ENCODE results near the gene QRICH2. TPM values are rescaled to one million over a fixed set of nuclear protein-coding genes. Genes with fewer than 3 reads are reported as not detected.
"Not testable (repeated sequence)": the region's sequence is repeated elsewhere in the genome, so short reads cannot be mapped to it uniquely, and the experiment has no call there.

Gene QRICH2
- total RNA-seq, 4 donors from 2014 or later = 0.59 to 2.4 (median 1.1) TPM

- TF ChIP-seq CTCF (IDR thresholded peaks at IDR 0.05 in 4 of 5, conservative IDR thresholded peaks at IDR 0.05 in 1 of 5) (no peak), POLR2A (IDR thresholded peaks at IDR 0.05) (no peak)
- ATAC-seq = no peak
- no peaks in the 10 kb centered on the region for H3K27me3 ChIP-seq
- no peaks in the 10 kb centered on the region for H3K4me1 ChIP-seq
- H3K36me3 ChIP-seq = peaks cover 0 to 36% of the 10 kb centered on the region in 2 donors
- in situ Hi-C loops (cut with MboI; ENCODE audit: low sequenced_read_pairs in 4 of 4) = no loop called here
- DNase-seq = no peak
- intact Hi-C loops (cut with DNase I; ENCODE audit: low total_unique reads) = no loop called here
- H3K9me3 ChIP-seq = no peaks in the 10 kb centered on the region
- no peak overlapping the region for H3K27ac ChIP-seq
- H3K4me3 ChIP-seq = no peak overlapping the region
Measured at GRCh38 chr17:76312735-76313134, 4.7 kb upstream of the QRICH2 start.

- no peak overlapping the region for H3K27ac ChIP-seq
- H3K27me3 ChIP-seq = no peaks in the 10 kb centered on the region
- H3K4me1 ChIP-seq = no peaks in the 10 kb centered on the region
- H3K9me3 ChIP-seq = no peaks in the 10 kb centered on the region
- in situ Hi-C loops (cut with MboI; ENCODE audit: low sequenced_read_pairs in 4 of 4) (no loop called here), intact Hi-C loops (cut with DNase I; ENCODE audit: low total_unique reads) (loop anchor here (5.0 kb wide), 1 partner anchor 78 kb away; no protein-coding TSS in a partner anchor)
- no peak overlapping the region for H3K4me3 ChIP-seq
- DNase-seq (no peak), ATAC-seq (no peak)
- peaks cover 0 to 33% of the 10 kb centered on the region in 2 donors for H3K36me3 ChIP-seq
- no peak for TF ChIP-seq CTCF (IDR thresholded peaks at IDR 0.05 in 4 of 5, conservative IDR thresholded peaks at IDR 0.05 in 1 of 5)
- no peak for TF ChIP-seq POLR2A (IDR thresholded peaks at IDR 0.05)
Measured at GRCh38 chr17:76309461-76309860, 1.4 kb upstream of the QRICH2 start.

GRCh38 chr17:76307299-76307965, 644 bp downstream of the QRICH2 start:
- no peak overlapping the region for H3K27ac ChIP-seq
- no peaks in the 10 kb centered on the region for H3K27me3 ChIP-seq
- no peaks in the 10 kb centered on the region for H3K9me3 ChIP-seq
- H3K4me1 ChIP-seq = no peaks in the 10 kb centered on the region
- TF ChIP-seq CTCF (IDR thresholded peaks at IDR 0.05 in 4 of 5, conservative IDR thresholded peaks at IDR 0.05 in 1 of 5) (no peak), POLR2A (IDR thresholded peaks at IDR 0.05) (no peak)
- no peak for ATAC-seq
- H3K4me3 ChIP-seq = no peak overlapping the region
- intact Hi-C loops (cut with DNase I; ENCODE audit: low total_unique reads) = loop anchor here (5.0 kb wide), 1 partner anchor 80 kb away; no protein-coding TSS in a partner anchor
- in situ Hi-C loops (cut with MboI; ENCODE audit: low sequenced_read_pairs in 4 of 4) = no loop called here
- DNase-seq = no peak
- H3K36me3 ChIP-seq = peaks cover 0 to 21% of the 10 kb centered on the region in 2 donors

GRCh38 chr17:76305135-76305454, 3.0 kb downstream of the QRICH2 start:
- H3K9me3 ChIP-seq; H3K4me1 ChIP-seq; H3K27ac ChIP-seq; H3K4me3 ChIP-seq; DNase-seq; H3K27me3 ChIP-seq; H3K36me3 ChIP-seq; in situ Hi-C loops (cut with MboI; ENCODE audit: low sequenced_read_pairs in 4 of 4); ATAC-seq: not testable (repeated sequence)
- intact Hi-C loops (cut with DNase I; ENCODE audit: low total_unique reads) = loop anchor here (5.0 kb wide), 1 partner anchor 82 kb away; no protein-coding TSS in a partner anchor

GRCh38 chr17:76304226-76305134, 3.6 kb downstream of the QRICH2 start:
- no peak overlapping the region for H3K4me3 ChIP-seq
- in situ Hi-C loops (cut with MboI; ENCODE audit: low sequenced_read_pairs in 4 of 4) (loop anchor here (5.0 kb wide), 2 partner anchors 93 to 98 kb away; no protein-coding TSS in a partner anchor), intact Hi-C loops (cut with DNase I; ENCODE audit: low total_unique reads) (loop anchor here (5.0 kb wide), 2 partner anchors 83 to 203 kb away; no protein-coding TSS in a partner anchor)
- no peaks in the 10 kb centered on the region for H3K4me1 ChIP-seq
- H3K27me3 ChIP-seq = no peaks in the 10 kb centered on the region
- no peak for TF ChIP-seq CTCF (IDR thresholded peaks at IDR 0.05 in 4 of 5, conservative IDR thresholded peaks at IDR 0.05 in 1 of 5)
- TF ChIP-seq POLR2A (IDR thresholded peaks at IDR 0.05) = no peak
- ATAC-seq (no peak), DNase-seq (no peak)
- no peaks in the 10 kb centered on the region for H3K36me3 ChIP-seq
- H3K9me3 ChIP-seq = no peaks in the 10 kb centered on the region
- H3K27ac ChIP-seq = no peak overlapping the region
